Measurements from ENCODE around the gene C10orf90.

The C10orf90 gene

DNA sequence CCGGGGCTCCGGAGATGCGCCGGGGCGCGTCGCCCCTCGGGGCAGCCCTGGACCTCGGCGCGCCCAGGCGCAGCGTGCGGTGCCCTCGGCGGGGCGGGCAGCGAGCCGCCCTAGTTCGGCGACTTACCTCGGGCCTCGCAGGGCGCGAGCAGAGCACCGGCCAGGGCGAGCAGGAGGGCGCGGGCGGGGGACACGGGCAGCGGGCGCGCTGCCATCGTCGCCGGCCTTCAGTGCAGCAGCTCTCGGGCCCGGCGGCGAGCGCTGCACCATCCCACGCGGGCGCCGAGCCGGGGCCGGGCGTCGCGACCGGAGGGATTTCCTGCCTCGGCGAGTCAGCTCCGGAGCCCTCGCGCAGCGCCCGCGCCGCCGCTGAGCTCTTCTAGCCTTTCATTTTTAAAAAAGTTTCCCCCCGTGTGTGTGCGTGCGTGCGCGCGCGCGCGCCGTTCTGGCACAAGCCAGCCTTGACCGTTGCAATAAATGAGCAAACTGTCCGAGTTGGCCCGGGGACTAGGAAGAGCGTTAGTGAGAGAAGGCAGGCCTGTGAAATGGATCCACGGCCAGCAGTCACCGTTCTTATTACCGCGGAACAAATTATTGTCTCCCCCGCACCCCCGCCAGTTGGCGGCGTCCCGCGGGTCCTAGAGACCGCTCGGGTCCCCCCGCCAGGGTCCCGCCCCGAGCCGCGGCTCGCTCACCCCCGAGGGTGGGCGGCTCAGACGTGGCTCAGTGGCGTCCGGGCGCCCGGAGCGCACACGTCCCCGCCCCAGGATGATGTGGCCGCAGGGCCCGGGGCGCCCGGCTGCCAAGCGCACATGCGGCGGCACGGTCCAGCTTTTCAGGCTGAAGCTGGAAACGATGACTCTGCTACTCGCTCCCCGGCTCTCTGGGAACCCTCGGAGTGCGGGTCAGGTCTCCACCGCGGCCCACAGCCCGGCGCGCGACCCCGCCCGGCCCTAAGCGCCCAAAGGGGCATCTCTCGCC, 282.3 kb downstream of the C10orf90 start, which contains the start of gene ADAM12:
Gene ADAM12 (minus strand): TSS at position 547 of the 981 bp plus-strand sequence. CDS start 332 bp downstream, at position 215.
- TF ChIP-seq, protein P1, sequence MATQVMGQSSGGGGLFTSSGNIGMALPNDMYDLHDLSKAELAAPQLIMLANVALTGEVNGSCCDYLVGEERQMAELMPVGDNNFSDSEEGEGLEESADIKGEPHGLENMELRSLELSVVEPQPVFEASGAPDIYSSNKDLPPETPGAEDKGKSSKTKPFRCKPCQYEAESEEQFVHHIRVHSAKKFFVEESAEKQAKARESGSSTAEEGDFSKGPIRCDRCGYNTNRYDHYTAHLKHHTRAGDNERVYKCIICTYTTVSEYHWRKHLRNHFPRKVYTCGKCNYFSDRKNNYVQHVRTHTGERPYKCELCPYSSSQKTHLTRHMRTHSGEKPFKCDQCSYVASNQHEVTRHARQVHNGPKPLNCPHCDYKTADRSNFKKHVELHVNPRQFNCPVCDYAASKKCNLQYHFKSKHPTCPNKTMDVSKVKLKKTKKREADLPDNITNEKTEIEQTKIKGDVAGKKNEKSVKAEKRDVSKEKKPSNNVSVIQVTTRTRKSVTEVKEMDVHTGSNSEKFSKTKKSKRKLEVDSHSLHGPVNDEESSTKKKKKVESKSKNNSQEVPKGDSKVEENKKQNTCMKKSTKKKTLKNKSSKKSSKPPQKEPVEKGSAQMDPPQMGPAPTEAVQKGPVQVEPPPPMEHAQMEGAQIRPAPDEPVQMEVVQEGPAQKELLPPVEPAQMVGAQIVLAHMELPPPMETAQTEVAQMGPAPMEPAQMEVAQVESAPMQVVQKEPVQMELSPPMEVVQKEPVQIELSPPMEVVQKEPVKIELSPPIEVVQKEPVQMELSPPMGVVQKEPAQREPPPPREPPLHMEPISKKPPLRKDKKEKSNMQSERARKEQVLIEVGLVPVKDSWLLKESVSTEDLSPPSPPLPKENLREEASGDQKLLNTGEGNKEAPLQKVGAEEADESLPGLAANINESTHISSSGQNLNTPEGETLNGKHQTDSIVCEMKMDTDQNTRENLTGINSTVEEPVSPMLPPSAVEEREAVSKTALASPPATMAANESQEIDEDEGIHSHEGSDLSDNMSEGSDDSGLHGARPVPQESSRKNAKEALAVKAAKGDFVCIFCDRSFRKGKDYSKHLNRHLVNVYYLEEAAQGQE (IDR thresholded peaks at IDR 0.05; ENCODE audit: insufficient read depth in 1 of 2, low read depth in 2 of 2, low read length in 2 of 2) = no peak
- no peak for TF ChIP-seq POLR2AphosphoS5 (IDR thresholded peaks at IDR 0.05; ENCODE audit: low read depth, low read length)
- TF ChIP-seq SIN3A (IDR thresholded peaks at IDR 0.05; ENCODE audit: borderline replicate concordance, insufficient read depth, low read length) = no peak
- TF ChIP-seq FOXP2 (optimal IDR thresholded peaks at IDR 0.05; ENCODE audit: borderline replicate concordance, extremely low read depth, extremely low read length, insufficient read depth) = no peak
- TF ChIP-seq TAF1 (IDR thresholded peaks at IDR 0.05; ENCODE audit: borderline replicate concordance, insufficient read depth, low read length) = no peak

DNA sequence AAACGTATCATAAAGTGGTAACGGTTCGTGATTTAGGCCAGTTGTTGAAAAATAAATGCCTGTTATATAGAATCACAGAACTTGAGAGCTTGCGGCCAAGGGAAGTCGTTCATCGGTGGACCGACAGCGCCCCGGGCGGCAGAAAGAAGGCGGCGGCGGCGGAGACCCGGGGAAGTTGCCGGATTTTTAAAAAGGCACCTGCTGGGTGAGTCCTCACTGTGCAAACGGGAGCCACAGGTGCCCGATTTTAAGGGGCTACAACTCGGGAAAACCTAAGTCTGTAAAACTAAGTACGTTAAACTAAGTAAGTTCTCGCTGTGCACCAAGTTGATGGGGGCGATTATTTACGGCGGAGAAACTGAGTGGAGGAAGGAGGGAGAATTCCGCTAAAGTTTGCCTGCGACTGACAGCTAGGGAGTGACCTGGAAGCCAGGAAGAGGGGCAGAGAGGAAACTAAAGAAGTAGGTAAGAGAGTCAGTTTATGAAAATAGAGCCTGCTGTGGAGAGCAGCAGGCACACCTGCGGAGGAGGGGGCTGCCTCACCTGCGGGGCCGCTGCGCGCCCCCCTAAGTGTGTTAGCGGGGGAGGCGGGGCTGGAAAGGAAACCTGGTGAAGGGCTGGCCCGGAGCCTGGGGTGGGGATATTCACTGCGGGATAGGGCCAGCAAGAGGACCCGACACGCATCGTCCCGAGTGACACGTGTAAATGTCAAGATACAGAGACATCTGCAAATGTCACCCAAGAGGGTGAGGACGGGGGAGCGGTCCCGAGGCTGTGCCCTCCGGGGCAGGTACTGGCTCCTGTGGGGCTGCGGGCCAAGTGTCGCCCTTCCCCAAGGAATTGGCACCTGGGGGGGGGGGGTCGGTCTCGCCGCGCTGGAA, 283.2 kb downstream of the C10orf90 start:
- TF ChIP-seq, protein P1 (IDR thresholded peaks at IDR 0.05; ENCODE audit: insufficient read depth in 1 of 2, low read depth in 2 of 2, low read length in 2 of 2) = no peak
- TF ChIP-seq SIN3A (IDR thresholded peaks at IDR 0.05; ENCODE audit: borderline replicate concordance, insufficient read depth, low read length) (no peak), FOXP2 (optimal IDR thresholded peaks at IDR 0.05; ENCODE audit: borderline replicate concordance, extremely low read depth, extremely low read length, insufficient read depth) (no peak), POLR2AphosphoS5 (IDR thresholded peaks at IDR 0.05; ENCODE audit: low read depth, low read length) (no peak), TAF1 (IDR thresholded peaks at IDR 0.05; ENCODE audit: borderline replicate concordance, insufficient read depth, low read length) (no peak)

DNA sequence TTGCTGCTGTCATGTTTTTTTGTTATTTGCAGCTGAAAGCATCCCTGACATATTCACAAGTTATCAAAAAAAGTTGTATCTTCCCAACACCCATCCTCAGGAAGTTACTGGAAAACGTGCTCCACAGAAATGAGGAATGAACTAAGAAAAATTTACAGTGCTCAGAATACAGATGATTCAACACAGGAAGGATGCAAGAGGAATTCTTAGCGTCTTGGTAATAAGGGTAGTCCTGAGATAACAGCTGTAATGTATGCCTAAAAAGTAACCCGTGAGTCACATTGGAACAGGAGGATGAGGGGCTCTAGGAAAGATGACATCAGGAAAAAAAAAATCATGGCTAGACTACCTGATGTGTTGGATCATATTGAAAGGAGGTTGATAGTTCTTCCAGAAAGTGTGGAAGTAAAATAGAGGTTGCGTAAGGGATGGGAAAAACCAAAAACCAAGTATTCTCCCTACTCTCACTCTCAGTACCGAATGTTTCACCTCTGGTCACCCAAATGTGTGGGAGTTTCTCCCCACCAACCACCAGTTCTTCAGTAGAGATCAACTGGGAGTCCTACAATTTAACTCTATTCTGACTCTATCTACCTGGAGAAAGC, 286.1 kb downstream of the C10orf90 start:
- TF ChIP-seq SIN3A (IDR thresholded peaks at IDR 0.05; ENCODE audit: borderline replicate concordance, insufficient read depth, low read length) (no peak), TAF1 (IDR thresholded peaks at IDR 0.05; ENCODE audit: borderline replicate concordance, insufficient read depth, low read length) (no peak), FOXP2 (optimal IDR thresholded peaks at IDR 0.05; ENCODE audit: borderline replicate concordance, extremely low read depth, extremely low read length, insufficient read depth) (no peak)
- TF ChIP-seq, protein P1 (IDR thresholded peaks at IDR 0.05; ENCODE audit: insufficient read depth in 1 of 2, low read depth in 2 of 2, low read length in 2 of 2) = no peak

DNA sequence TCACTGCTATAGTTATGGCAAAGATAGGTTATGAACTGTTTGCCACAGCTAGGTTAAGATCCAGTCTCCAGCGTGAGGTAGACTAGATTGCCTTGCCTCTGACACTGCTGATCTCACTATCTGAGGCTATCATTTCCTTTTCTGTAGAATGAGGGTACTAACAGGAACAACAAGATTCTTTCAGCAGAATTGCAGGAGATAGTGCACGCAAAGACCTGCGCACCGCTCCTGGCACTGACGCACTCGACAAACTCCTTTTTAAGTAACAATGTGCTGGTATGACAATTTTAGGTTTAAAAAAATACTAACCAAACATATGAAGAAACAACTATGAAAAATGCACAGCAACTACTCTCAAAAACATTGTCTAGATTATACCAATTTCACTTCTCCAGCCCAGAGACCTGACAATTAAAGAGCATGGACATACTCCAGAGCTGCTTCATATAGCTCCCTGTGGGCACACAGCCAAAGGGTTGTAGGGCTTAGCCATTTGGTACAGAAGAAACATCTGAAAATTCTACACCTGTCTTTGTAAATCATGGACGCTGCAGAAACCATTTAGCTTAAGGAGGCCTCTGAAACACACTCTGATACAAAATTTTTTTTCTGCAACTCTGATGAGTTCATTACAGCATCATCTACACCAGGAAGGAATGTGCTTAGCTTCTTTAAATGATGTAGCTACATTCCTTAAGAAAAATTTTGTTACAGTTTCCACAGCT, 290.0 kb downstream of the C10orf90 start:
- no peak for TF ChIP-seq SIN3A (IDR thresholded peaks at IDR 0.05; ENCODE audit: borderline replicate concordance, insufficient read depth, low read length)
- TF ChIP-seq POLR2AphosphoS5 (IDR thresholded peaks at IDR 0.05; ENCODE audit: low read depth, low read length) = no peak
- no peak for TF ChIP-seq TAF1 (IDR thresholded peaks at IDR 0.05; ENCODE audit: borderline replicate concordance, insufficient read depth, low read length)
- TF ChIP-seq, protein P1 (IDR thresholded peaks at IDR 0.05; ENCODE audit: insufficient read depth in 1 of 2, low read depth in 2 of 2, low read length in 2 of 2) = no peak
- TF ChIP-seq FOXP2 (optimal IDR thresholded peaks at IDR 0.05; ENCODE audit: borderline replicate concordance, extremely low read depth, extremely low read length, insufficient read depth) = no peak
